BLaER1 (cell line): ENCODE measurements around the gene SRPRB.

Experiments used
- H3K27ac ChIP-seq: shearing (Covaris generic); formaldehyde crosslinking; 2 replicates; pipeline ENCODE4 v1.8.1; 2022
- H3K27me3 ChIP-seq: shearing (Covaris generic); formaldehyde crosslinking; 2 replicates; pipeline ENCODE4 v1.8.1; 2022
- H3K36me3 ChIP-seq: shearing (Covaris generic); formaldehyde crosslinking; 2 replicates; pipeline ENCODE4 v1.8.1; 2022
- H3K4me1 ChIP-seq: shearing (Covaris generic); formaldehyde crosslinking; 2 replicates; pipeline ENCODE4 v1.8.1; 2022
- H3K4me2 ChIP-seq: shearing (Covaris generic); formaldehyde crosslinking; 2 replicates; pipeline ENCODE4 v1.8.1; 2022
- H3K4me3 ChIP-seq: shearing (Covaris generic); formaldehyde crosslinking; 2 replicates; pipeline ENCODE4 v1.8.1; 2022
- H3K9ac ChIP-seq: shearing (Covaris generic); formaldehyde crosslinking; 2 replicates; pipeline ENCODE4 v1.8.1; 2022
- H3K9me3 ChIP-seq: shearing (Covaris generic); formaldehyde crosslinking; 2 replicates; pipeline ENCODE4 v1.8.1; 2022
- H4K20me1 ChIP-seq: shearing (Covaris generic); formaldehyde crosslinking; 2 replicates; pipeline ENCODE4 v1.8.1; 2022
- Cebpa-rat ChIP-seq: shearing (Covaris generic); IDR thresholded peaks from 2 replicates; pipeline ENCODE4 v1.8.1; 2022

The SRPRB gene

GRCh38 chr3:133761605-133762484, 43.8 kb upstream of the SRPRB start:
- no peak overlapping the region for H3K4me3 ChIP-seq
- H3K27ac ChIP-seq: no peak overlapping the region
- H3K4me1 ChIP-seq: no peaks in the 10 kb centered on the region
- H3K9me3 ChIP-seq: no peaks in the 10 kb centered on the region
- H4K20me1 ChIP-seq: no peaks in the 10 kb centered on the region
- H3K9ac ChIP-seq: no peak overlapping the region
- H3K36me3 ChIP-seq: 0 out of 2 replicates have a peak, but pooled peaks cover 5% of the 10 kb centered on the region
- no peaks in the 10 kb centered on the region for H3K27me3 ChIP-seq
- H3K4me2 ChIP-seq: no peak overlapping the region
- TF ChIP-seq Cebpa-rat: no peak

GRCh38 chr3:133762539-133762938, 43.1 kb upstream of the SRPRB start:
- Histone ChIP-seq H3K36me3 (0 out of 2 replicates have a peak, but pooled peaks cover 5% of the 10 kb centered on the region), H4K20me1 (no peaks in the 10 kb centered on the region), H3K9me3 (no peaks in the 10 kb centered on the region), H3K4me2 (no peak overlapping the region), H3K4me3 (no peak overlapping the region), H3K4me1 (no peaks in the 10 kb centered on the region), H3K27ac (no peak overlapping the region), H3K9ac (no peak overlapping the region), H3K27me3 (no peaks in the 10 kb centered on the region)
- no peak for TF ChIP-seq Cebpa-rat

- no peak for TF ChIP-seq Cebpa-rat
- H3K27me3 ChIP-seq: no peaks in the 10 kb centered on the region
- no peak overlapping the region for H3K4me2 ChIP-seq
- H3K36me3 ChIP-seq: 0 out of 2 replicates have a peak, but pooled peaks cover 5% of the 10 kb centered on the region
- H3K4me3 ChIP-seq: no peak overlapping the region
- H3K9ac ChIP-seq: no peak overlapping the region
- H3K27ac ChIP-seq: no peak overlapping the region
- no peaks in the 10 kb centered on the region for H3K4me1 ChIP-seq
- no peaks in the 10 kb centered on the region for H4K20me1 ChIP-seq
- H3K9me3 ChIP-seq: no peaks in the 10 kb centered on the region
These were observed 41.6 kb upstream of the SRPRB start for GRCh38 chr3:133763797-133764683.

- TF ChIP-seq Cebpa-rat: no peak
- no peaks in the 10 kb centered on the region for H4K20me1 ChIP-seq
These were observed 40.4 kb upstream of the SRPRB start for GRCh38 chr3:133765256-133765655.

GRCh38 chr3:133767607-133768006, 38.0 kb upstream of the SRPRB start:
- no peaks in the 10 kb centered on the region for H3K9me3 ChIP-seq
- no peak overlapping the region for H3K4me2 ChIP-seq
- H4K20me1 ChIP-seq: no peaks in the 10 kb centered on the region
- no peaks in the 10 kb centered on the region for H3K27me3 ChIP-seq
- no peak overlapping the region for H3K4me3 ChIP-seq
- TF ChIP-seq Cebpa-rat: no peak
- H3K27ac ChIP-seq: no peak overlapping the region
- no peak overlapping the region for H3K9ac ChIP-seq
- H3K4me1 ChIP-seq: no peaks in the 10 kb centered on the region
- 0 out of 2 replicates have a peak, but pooled peaks cover 5% of the 10 kb centered on the region for H3K36me3 ChIP-seq

More at GRCh38 chr3:133765256-133765655, 40.4 kb upstream of the SRPRB start:
- Histone ChIP-seq H3K36me3 (0 out of 2 replicates have a peak, but pooled peaks cover 5% of the 10 kb centered on the region), H3K27ac (no peak overlapping the region), H3K4me3 (no peak overlapping the region), H3K4me2 (no peak overlapping the region), H3K9ac (no peak overlapping the region), H3K9me3 (no peaks in the 10 kb centered on the region), H3K27me3 (no peaks in the 10 kb centered on the region), H3K4me1 (no peaks in the 10 kb centered on the region)

GRCh38 chr3:133769536-133769935, 36.1 kb upstream of the SRPRB start:
- H3K4me1 ChIP-seq: no peaks in the 10 kb centered on the region
- H4K20me1 ChIP-seq: no peaks in the 10 kb centered on the region
- no peaks in the 10 kb centered on the region for H3K9me3 ChIP-seq
- H3K9ac ChIP-seq: no peak overlapping the region
- TF ChIP-seq Cebpa-rat: no peak
- no peak overlapping the region for H3K27ac ChIP-seq
- no peaks in the 10 kb centered on the region for H3K27me3 ChIP-seq
- H3K4me3 ChIP-seq: no peak overlapping the region
- H3K4me2 ChIP-seq: no peak overlapping the region
- 0 out of 2 replicates have a peak, but pooled peaks cover 5% of the 10 kb centered on the region for H3K36me3 ChIP-seq

GRCh38 chr3:133773732-133774131, 31.9 kb upstream of the SRPRB start:
- H3K27me3 ChIP-seq: no peaks in the 10 kb centered on the region
- H3K36me3 ChIP-seq: no peaks in the 10 kb centered on the region
- no peak for TF ChIP-seq Cebpa-rat

GRCh38 chr3:133775309-133775708, 30.3 kb upstream of the SRPRB start:
- H3K27me3 ChIP-seq: no peaks in the 10 kb centered on the region
- H3K27ac ChIP-seq: no peak overlapping the region

More at GRCh38 chr3:133773732-133774131, 31.9 kb upstream of the SRPRB start:
- Histone ChIP-seq H3K4me3 (no peak overlapping the region), H3K4me2 (no peak overlapping the region), H3K9ac (no peak overlapping the region), H4K20me1 (no peaks in the 10 kb centered on the region), H3K4me1 (no peaks in the 10 kb centered on the region), H3K9me3 (no peaks in the 10 kb centered on the region), H3K27ac (no peak overlapping the region)

GRCh38 chr3:133775835-133776234, 29.8 kb upstream of the SRPRB start:
- Histone ChIP-seq H3K36me3 (no peaks in the 10 kb centered on the region), H4K20me1 (no peaks in the 10 kb centered on the region), H3K4me2 (no peak overlapping the region), H3K27ac (no peak overlapping the region), H3K9me3 (no peaks in the 10 kb centered on the region), H3K4me1 (no peaks in the 10 kb centered on the region), H3K4me3 (no peak overlapping the region), H3K9ac (no peak overlapping the region), H3K27me3 (no peaks in the 10 kb centered on the region)
- no peak for TF ChIP-seq Cebpa-rat

More at GRCh38 chr3:133775309-133775708, 30.3 kb upstream of the SRPRB start:
- Histone ChIP-seq H3K4me1 (no peaks in the 10 kb centered on the region), H3K4me3 (no peak overlapping the region), H3K36me3 (no peaks in the 10 kb centered on the region), H4K20me1 (no peaks in the 10 kb centered on the region), H3K9me3 (no peaks in the 10 kb centered on the region), H3K4me2 (no peak overlapping the region), H3K9ac (no peak overlapping the region)
- no peak for TF ChIP-seq Cebpa-rat
